SU-DHL-6 (cell line): ENCODE results near the gene VIPR2.

Source experiments
- H2AFZ ChIP-seq: fragments of 200-600 bp; sonication (generic); 2 replicates; pipeline ENCODE4 v1.6.1; 2014; ENCODE audit warnings: low read depth, mild to moderate bottlenecking, moderate library complexity, mixed read lengths, antibody characterized with exemption, low read length; ENCODE audit not compliant: severe bottlenecking
- H3F3A ChIP-seq: fragments of 200-600 bp; shearing (Covaris generic); 2 replicates; pipeline ENCODE4 v1.6.0; 2016; ENCODE audit warnings: antibody characterized with exemption, mild to moderate bottlenecking; ENCODE audit not compliant: insufficient read depth
- H3K27ac ChIP-seq: fragments of 200-600 bp; sonication (generic); 2 replicates; pipeline ENCODE4 v1.5.1; 2016; ENCODE audit warnings: low read depth, mild to moderate bottlenecking, low read length, moderate library complexity, mixed read lengths
- H3K27me3 ChIP-seq: fragments of 200-600 bp; sonication (generic), shearing (Covaris generic); 2 replicates; pipeline ENCODE4 v1.6.0; 2014; ENCODE audit warnings: mild to moderate bottlenecking, low read length
- H3K36me3 ChIP-seq: fragments of 200-600 bp; sonication (generic); 2 replicates; pipeline ENCODE4 v1.6.1; 2014; ENCODE audit warnings: mild to moderate bottlenecking, low read length, mixed read lengths
- H3K4me2 ChIP-seq: fragments of 300-600, 200-600 bp; shearing (Covaris generic), sonication (generic); 2 replicates; pipeline ENCODE4 v1.6.0; 2014; ENCODE audit warnings: low read length, low read depth, mild to moderate bottlenecking; ENCODE audit not compliant: poor library complexity, severe bottlenecking
- H3K4me3 ChIP-seq: fragments of 200-600 bp; sonication (generic); 2 replicates; pipeline ENCODE4 v1.5.1; 2014; ENCODE audit warnings: antibody characterized with exemption, low read length, mild to moderate bottlenecking, mixed read lengths; ENCODE audit not compliant: insufficient read depth, poor library complexity, severe bottlenecking
- H3K79me2 ChIP-seq: fragments of 200-600 bp; sonication (generic); 2 replicates; pipeline ENCODE4 v1.6.1; 2014; ENCODE audit warnings: mild to moderate bottlenecking, low read length, moderate library complexity; ENCODE audit not compliant: insufficient read depth
- H3K9ac ChIP-seq: fragments of 200-600 bp; sonication (generic); 2 replicates; pipeline ENCODE4 v1.7.0; 2014; ENCODE audit warnings: mild to moderate bottlenecking, low read length
- H3K9me2 ChIP-seq: fragments of 200-600 bp; sonication (generic); replicated peaks from 2 replicates; pipeline ENCODE4 v1.6.1; 2014; ENCODE audit warnings: low read length; ENCODE audit not compliant: insufficient read depth
- H3K9me3 ChIP-seq: fragments of 200-600 bp; sonication (generic); 2 replicates; pipeline ENCODE4 v1.6.1; 2014; ENCODE audit warnings: low read length, mixed read lengths; ENCODE audit not compliant: insufficient read depth
- H4K20me1 ChIP-seq: fragments of 200-600 bp; sonication (generic); 2 replicates; pipeline ENCODE4 v1.6.1; 2014; ENCODE audit warnings: low read depth, mild to moderate bottlenecking, antibody characterized with exemption, low read length, moderate library complexity, mixed read lengths
- EZH2phosphoT487 ChIP-seq: fragments of 200-600 bp; sonication (generic), shearing (Covaris generic); conservative IDR thresholded peaks from 2 replicates; pipeline ENCODE4 v1.6.1; 2018; ENCODE audit warnings: mild to moderate bottlenecking, antibody characterized with exemption, low read length, moderate library complexity, mixed read lengths
- TF ChIP-seq, protein P1 (sequence below): fragments of 200-600 bp; sonication (generic); IDR thresholded peaks from one replicate; pipeline ENCODE4 v1.5.1; 2017; ENCODE audit warnings: antibody characterized with exemption, mild to moderate bottlenecking, low read length, moderate library complexity; ENCODE audit not compliant: insufficient read depth, poor library complexity, severe bottlenecking

Gene VIPR2

GRCh38 chr7:159068488-159068811 is 76.2 kb downstream of the VIPR2 start:
- Histone ChIP-seq H2AFZ (no peak overlapping the region), H3K27me3 (no peaks in the 10 kb centered on the region), H3K36me3 (no peaks in the 10 kb centered on the region)

DNA sequence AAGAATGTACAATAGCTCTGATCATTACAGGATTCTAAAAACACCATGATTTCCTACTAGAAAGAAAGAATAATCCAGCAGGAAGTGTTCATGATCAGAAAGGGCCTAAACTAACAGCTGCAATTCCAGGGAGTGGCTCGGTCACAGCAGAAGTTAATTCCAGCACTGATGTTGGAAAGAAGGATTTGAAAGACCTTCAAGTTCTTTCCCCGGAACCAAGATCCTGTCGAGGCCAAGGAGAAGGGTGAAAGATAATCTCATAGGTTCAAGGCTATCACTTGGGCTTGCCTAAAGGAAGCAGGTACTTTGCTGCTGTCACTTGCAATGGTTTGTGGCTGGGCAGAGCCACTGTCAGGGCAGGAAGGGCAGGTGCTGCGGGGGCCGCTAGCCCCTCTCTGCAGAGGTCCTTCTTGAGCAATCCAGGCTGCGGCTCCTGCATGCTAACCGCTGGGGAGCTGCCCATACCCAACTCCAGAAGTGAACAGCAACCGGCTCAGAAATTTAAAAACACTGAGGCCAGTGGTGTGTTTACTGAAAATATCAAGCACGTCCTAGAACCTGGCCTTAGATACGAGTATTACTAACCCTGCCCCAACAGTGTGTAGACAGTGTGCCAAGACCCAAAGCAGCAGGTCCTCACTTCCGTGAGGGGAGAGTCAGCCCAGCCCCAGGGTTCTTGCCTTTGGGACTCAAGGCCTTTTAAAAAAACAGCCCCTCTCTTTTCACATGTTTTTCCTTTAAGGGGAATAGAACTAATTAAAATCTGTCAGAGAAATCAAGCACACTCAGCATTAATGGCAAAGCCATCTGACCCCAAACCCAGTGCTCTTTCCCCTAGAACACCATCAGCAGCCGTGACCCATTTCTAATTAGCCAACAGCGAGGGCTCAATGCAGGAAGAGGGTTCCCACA is 76.8 kb downstream of the VIPR2 start:
- Histone ChIP-seq H3K36me3 (no peaks in the 10 kb centered on the region), H3K27me3 (no peaks in the 10 kb centered on the region)

More at GRCh38 chr7:159068488-159068811, 76.2 kb downstream of the VIPR2 start:
- Histone ChIP-seq H3K79me2 (no peaks in the 10 kb centered on the region), H3K4me2 (no peak overlapping the region), H3F3A (no peaks in the 10 kb centered on the region), H3K9ac (no peak overlapping the region), H4K20me1 (no peaks in the 10 kb centered on the region), H3K9me3 (no peaks in the 10 kb centered on the region), H3K9me2 (no peaks in the 10 kb centered on the region), H3K27ac (no peak overlapping the region), H3K4me3 (no peak overlapping the region)
- TF ChIP-seq EZH2phosphoT487: no peak
- TF ChIP-seq, protein P1, sequence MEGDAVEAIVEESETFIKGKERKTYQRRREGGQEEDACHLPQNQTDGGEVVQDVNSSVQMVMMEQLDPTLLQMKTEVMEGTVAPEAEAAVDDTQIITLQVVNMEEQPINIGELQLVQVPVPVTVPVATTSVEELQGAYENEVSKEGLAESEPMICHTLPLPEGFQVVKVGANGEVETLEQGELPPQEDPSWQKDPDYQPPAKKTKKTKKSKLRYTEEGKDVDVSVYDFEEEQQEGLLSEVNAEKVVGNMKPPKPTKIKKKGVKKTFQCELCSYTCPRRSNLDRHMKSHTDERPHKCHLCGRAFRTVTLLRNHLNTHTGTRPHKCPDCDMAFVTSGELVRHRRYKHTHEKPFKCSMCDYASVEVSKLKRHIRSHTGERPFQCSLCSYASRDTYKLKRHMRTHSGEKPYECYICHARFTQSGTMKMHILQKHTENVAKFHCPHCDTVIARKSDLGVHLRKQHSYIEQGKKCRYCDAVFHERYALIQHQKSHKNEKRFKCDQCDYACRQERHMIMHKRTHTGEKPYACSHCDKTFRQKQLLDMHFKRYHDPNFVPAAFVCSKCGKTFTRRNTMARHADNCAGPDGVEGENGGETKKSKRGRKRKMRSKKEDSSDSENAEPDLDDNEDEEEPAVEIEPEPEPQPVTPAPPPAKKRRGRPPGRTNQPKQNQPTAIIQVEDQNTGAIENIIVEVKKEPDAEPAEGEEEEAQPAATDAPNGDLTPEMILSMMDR: no peak

GRCh38 chr7:159066816-159067575 is 77.7 kb downstream of the VIPR2 start:
- H3K9me2 ChIP-seq: no peaks in the 10 kb centered on the region
- no peaks in the 10 kb centered on the region for H4K20me1 ChIP-seq
- H3K36me3 ChIP-seq: no peaks in the 10 kb centered on the region
- TF ChIP-seq, protein P1: no peak
- TF ChIP-seq EZH2phosphoT487: no peak
- H3F3A ChIP-seq: no peaks in the 10 kb centered on the region
- H3K9ac ChIP-seq: no peak overlapping the region
- no peak overlapping the region for H2AFZ ChIP-seq
- H3K4me3 ChIP-seq: no peak overlapping the region
- H3K4me2 ChIP-seq: no peak overlapping the region
- no peaks in the 10 kb centered on the region for H3K79me2 ChIP-seq
- H3K9me3 ChIP-seq: no peaks in the 10 kb centered on the region
- H3K27ac ChIP-seq: no peak overlapping the region
- no peaks in the 10 kb centered on the region for H3K27me3 ChIP-seq

More for the DNA sequence above, 76.8 kb downstream of the VIPR2 start:
- H3F3A ChIP-seq: no peaks in the 10 kb centered on the region
- TF ChIP-seq EZH2phosphoT487: no peak
- TF ChIP-seq, protein P1: no peak
- H3K9ac ChIP-seq: no peak overlapping the region
- no peak overlapping the region for H3K27ac ChIP-seq
- H3K79me2 ChIP-seq: no peaks in the 10 kb centered on the region
- no peaks in the 10 kb centered on the region for H3K9me3 ChIP-seq
- H3K9me2 ChIP-seq: no peaks in the 10 kb centered on the region
- H2AFZ ChIP-seq: no peak overlapping the region
- no peak overlapping the region for H3K4me2 ChIP-seq
- no peaks in the 10 kb centered on the region for H4K20me1 ChIP-seq
- H3K4me3 ChIP-seq: no peak overlapping the region
